ENCODE measurements around the gene KLRC2.
"Not testable (repeated sequence)": the region's sequence is repeated elsewhere in the genome, so short reads cannot be mapped to it uniquely, and the experiment has no call there.

The KLRC2 gene

DNA sequence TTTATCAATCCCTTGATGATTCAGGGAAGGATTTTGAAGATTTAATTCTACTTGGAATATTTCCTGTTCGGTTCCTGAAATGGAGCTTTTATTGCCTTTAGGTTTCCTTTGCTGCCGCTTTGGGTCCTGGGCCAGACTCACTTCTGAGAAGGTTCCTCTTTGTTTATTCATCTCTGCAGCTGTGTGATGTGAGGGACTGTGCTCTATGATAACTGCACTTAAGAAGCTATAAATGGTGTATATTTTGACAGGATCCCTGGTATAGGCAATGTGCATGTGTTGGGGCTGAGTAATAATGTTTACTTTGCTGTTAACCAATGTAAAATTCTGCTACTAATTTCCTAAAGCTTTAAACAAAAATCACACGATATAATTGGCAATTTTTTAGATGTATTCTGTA lies at the start of gene KLRC2:
TSS of gene KLRC2 (minus strand) at position 195 of the 400 bp plus-strand sequence. CDS start at position 171, 24 bp downstream.
- DNase-seq (ENCODE audit: low spot score): peak; percentile 38

- not testable (repeated sequence) for DNase-seq (ENCODE audit: low spot score)
These were observed 46.1 kb upstream of the KLRC2 start for GRCh38 chr12:10481901-10482300.

DNA sequence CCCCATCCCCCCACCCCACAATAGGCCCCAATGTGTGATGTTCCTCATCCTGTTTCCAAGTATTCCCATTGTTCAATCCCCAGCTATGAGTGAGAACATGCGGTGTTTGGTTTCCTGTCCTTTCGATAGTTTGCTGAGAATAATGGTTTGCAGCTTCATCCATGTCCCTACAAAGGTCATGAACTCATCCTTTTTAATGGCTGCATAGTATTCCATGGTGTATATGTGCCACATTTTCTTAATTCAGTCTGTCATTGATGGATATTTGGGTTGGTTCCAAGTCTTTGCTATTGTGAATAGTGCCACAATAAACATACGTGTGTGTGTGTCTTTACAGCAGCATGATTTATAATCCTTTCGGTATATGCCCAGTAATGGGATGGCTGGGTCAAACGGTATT lies 37.0 kb upstream of the KLRC2 start:
- DNase-seq (ENCODE audit: low spot score): not testable (repeated sequence)

DNA sequence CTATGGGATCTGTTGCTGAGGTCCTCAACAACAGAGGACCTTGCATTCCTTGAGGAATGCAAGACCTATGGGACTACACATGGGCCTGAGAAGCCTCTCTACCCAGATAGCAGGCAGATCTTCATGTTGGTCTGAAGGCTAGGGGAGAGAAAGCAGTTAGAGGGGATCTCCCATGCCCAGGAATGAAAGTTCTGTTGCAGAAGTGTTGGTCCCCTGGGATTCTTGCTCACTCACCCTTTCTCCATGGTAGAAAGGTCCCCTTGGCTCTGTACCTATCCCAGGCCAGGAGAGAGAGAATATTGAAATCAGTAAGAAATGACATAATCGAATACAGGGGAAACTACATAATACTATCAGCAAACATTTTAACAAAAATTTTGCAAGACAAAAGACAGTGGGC lies 33.9 kb upstream of the KLRC2 start:
- DNase-seq (ENCODE audit: low spot score): no peak

- no peak for DNase-seq (ENCODE audit: low spot score)
These were observed 30.5 kb upstream of the KLRC2 start for GRCh38 chr12:10466311-10466710.

GRCh38 chr12:10457760-10458159 lies 21.9 kb upstream of the KLRC2 start:
- no peak for DNase-seq (ENCODE audit: low spot score)

DNA sequence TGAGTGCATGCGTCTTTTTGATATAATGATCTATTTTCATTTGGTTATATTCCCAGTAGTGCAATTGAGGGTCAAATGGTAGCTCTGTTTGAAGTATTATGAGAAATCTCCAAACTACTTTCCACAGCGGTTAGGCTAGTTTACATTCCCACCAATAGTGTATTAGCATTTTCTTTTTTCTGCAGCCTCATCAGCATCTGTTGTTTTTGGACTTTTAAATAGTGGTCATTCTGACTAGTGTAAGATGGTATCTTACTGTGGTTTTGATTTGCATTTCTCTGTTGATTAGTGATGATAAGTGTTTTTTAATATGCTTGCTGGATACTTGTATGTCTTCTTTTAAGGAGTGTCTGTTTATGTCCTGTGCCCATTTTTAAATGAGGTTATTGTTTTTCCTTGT lies 21.0 kb upstream of the KLRC2 start:
- no peak for DNase-seq (ENCODE audit: low spot score)

DNA sequence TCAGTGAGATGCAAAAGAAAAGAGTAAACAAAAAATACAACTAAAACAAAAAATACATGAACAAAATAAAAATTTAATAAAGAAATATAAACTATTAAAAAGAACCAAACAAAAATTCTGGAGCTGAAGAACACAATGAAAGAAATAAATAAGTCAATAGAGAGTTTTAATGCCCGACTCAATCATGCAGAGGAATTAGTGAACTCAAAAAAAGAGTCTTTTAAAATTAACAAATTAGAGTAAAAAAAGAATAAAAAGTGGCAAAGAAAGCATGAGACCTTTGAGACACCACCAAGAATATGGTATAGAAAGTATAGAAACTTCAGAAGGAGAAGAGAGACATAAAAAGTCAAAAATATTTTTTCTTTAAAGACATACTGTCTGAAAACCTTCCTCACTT lies 20.0 kb upstream of the KLRC2 start:
- no peak for DNase-seq (ENCODE audit: low spot score)

GRCh38 chr12:10454531-10454930 lies 18.7 kb upstream of the KLRC2 start:
- DNase-seq (ENCODE audit: low spot score): no peak

- DNase-seq (ENCODE audit: low spot score): no peak
These were observed 17.3 kb upstream of the KLRC2 start, which contains the start of gene KLRC1 for GRCh38 chr12:10453156-10453555. KLRC1 (minus strand) TSS chr12:10453377; CDS start chr12:10451156, 2,221 bp downstream.

- no peak for DNase-seq (ENCODE audit: low spot score)
These were observed 12.4 kb upstream of the KLRC2 start for GRCh38 chr12:10448236-10448635.

- not testable (repeated sequence) for DNase-seq (ENCODE audit: low spot score)
These were observed 10.2 kb upstream of the KLRC2 start for GRCh38 chr12:10446052-10446451.

DNA sequence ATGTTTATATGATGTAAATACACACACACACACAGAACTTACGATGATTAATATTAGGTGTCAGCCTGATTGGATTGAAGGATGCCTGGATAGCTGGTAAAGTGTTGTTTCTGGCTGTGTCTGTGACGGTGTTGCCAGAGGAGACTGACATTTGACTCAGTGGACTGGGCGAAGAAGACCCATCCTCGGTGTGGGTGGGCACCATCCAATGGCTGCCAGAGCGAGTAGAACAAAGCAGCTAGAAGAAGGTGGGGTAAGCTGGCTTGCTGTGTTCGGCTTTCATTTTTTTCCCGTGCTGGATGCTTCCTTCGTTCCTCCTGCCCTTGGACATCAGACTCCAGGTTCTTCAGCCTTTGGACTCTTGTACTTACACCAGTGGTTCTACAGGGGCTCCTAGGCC lies 5.3 kb upstream of the KLRC2 start:
- not testable (repeated sequence) for DNase-seq (ENCODE audit: low spot score)

DNA sequence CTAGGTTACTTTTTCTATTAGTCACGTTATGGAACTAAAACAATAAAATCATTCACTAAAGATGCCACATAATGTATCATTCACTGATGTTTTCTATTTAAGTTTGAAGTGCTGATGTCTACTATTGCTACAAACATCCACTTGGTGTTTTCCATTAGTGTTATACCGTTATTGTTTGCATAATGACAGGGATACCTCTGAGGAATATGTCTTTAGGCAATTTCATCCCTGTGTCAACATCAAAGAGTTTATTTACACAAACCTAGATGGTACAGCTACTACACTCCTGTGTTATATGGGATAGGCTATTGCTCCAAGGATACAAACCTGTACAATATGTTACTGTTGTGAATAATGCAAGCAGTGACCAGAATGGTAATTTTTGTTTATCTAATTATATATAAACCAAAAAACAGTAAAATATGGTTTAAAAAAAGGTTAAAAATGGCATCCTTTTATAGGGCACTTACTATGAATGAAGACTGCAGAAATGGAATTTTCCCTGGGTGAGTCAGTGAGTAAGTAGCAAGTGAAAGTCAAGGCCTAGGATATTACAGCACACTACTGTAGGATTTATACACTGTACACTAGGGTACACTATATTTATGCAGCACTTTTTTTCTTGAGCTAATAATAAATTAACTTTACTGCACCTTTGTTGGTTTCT lies 3.9 kb upstream of the KLRC2 start:
- DNase-seq (ENCODE audit: low spot score): not testable (repeated sequence)

DNA sequence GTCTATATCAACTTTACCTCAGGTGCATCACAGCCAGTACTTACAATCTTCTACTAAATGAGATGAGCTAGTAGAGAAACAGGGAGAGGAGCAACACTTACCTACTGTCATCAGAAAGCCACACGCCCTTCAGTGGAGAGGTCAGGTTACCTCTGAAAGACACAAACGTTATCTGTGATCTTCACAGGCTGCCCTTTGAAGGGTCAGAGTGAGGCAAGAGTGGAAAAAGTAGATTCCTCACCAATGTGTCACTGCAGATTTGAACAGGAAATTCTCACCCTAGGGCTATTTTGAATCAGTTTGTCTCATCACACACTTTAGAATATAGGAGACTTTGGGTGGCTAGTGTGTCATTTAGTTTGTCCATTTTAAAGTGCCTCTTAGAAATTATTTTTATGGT lies 1.8 kb upstream of the KLRC2 start:
- not testable (repeated sequence) for DNase-seq (ENCODE audit: low spot score)

GRCh38 chr12:10430623-10431022 lies 5.2 kb downstream of the KLRC2 start:
- DNase-seq (ENCODE audit: low spot score): not testable (repeated sequence)

DNA sequence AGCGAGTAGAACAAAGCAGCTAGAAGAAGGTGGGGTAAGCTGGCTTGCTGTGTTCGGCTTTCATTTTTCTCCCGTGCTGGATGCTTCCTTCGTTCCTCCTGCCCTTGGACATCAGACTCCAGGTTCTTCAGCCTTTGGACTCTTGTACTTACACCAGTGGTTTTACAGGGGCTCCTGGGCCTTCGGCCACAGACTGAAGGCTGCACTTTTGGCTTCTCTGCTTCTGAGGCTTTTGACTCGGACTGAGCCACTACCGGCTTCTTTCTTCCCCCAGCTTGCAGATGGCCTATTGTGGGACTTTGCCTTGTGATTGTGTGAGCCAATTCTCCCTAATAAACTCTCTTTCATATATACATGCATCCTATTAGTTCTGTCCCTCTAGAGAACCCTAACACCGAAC lies 9.9 kb downstream of the KLRC2 start:
- peak; percentile 15 for DNase-seq (ENCODE audit: low spot score)

GRCh38 chr12:10424260-10424899 lies 11.4 kb downstream of the KLRC2 start:
- not testable (repeated sequence) for DNase-seq (ENCODE audit: low spot score)

GRCh38 chr12:10422159-10422558 lies 13.7 kb downstream of the KLRC2 start:
- not testable (repeated sequence) for DNase-seq (ENCODE audit: low spot score)

- DNase-seq (ENCODE audit: low spot score): not testable (repeated sequence)
These were observed 15.5 kb downstream of the KLRC2 start, which contains the start of gene KLRC3 for GRCh38 chr12:10420334-10420733. KLRC3 (minus strand) TSS chr12:10420595; CDS start chr12:10420550, 45 bp downstream.

DNA sequence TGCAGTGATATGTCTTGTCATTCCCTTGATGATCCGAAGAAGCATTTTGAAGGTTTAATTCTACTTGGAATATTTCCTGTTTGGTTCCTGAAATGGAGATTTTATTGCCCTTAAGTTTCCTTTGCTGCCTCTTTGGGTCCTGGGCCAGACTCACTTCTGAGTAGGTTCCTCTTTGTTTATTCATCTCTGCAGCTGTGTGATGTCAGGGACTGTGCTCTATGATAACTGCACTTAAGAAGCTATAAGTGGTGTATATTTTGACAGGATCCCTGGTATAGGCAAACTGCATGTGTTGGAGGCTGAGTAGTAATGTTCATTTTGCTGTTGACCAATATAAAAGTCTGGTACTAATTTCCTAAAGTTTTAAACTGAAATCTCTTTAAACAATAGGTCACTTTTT lies 26.4 kb downstream of the KLRC2 start, which contains the start of gene KLRC4:
TSS of gene KLRC4 (minus strand) at position 366 of the 400 bp plus-strand sequence. CDS start at position 184, 182 bp downstream.
- peak; percentile 7 for DNase-seq (ENCODE audit: low spot score)

DNA sequence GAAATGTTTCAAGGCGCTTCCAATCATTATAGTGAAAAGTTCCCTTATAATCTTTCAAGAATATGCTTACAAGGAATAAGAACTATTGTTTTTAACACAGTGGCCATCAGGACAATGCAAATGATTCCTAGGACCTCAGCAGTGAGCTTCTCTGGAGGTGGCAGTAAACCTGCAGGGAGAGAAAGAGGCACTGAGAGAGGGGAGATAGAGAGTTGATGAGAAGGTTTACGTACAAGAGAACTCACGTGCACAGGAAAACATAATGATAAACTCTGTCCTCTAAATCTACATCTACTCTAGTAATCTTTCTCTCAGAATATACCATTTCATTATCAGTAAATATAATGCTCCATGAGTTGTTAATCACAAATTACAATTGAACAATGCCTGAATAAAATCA lies 27.0 kb downstream of the KLRC2 start:
- DNase-seq (ENCODE audit: low spot score): no peak

DNA sequence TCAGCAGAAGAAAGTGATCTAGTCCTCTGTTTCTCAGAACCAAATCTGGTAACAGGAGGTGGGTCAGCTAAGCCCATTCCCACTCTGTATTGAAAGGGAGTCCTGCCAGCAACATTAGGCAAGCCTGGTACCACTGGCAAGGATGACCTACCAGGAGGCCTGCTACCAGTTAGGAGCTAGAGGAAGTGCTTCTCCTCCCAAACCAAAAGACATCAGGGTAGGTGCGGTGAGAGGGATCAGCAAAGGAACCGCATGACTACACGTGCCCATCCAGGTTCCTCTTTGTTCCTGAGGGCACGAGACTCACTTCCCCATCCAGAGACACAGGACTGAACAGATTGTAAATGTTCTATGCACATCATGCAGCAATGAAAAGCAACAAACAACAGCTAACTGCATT lies 29.1 kb downstream of the KLRC2 start:
- no peak for DNase-seq (ENCODE audit: low spot score)

Measured in pons (tissue), 1 donor.